ENCODE results near the gene IL1RAPL2.

The IL1RAPL2 gene

GRCh38 chrX:105647749-105648148 is 1081.8 kb downstream of the IL1RAPL2 start:
- H3K9me3 Mint-ChIP-seq = peaks cover 2% of the 10 kb centered on the region

GRCh38 chrX:105648732-105649131 is 1082.7 kb downstream of the IL1RAPL2 start:
- peaks cover 45% of the 10 kb centered on the region for H3K4me1 Mint-ChIP-seq
- peak overlapping the region in 2 of 3 experiments; percentile 50 to 58 for H3K27ac Mint-ChIP-seq
- TF ChIP-seq, protein P1, sequence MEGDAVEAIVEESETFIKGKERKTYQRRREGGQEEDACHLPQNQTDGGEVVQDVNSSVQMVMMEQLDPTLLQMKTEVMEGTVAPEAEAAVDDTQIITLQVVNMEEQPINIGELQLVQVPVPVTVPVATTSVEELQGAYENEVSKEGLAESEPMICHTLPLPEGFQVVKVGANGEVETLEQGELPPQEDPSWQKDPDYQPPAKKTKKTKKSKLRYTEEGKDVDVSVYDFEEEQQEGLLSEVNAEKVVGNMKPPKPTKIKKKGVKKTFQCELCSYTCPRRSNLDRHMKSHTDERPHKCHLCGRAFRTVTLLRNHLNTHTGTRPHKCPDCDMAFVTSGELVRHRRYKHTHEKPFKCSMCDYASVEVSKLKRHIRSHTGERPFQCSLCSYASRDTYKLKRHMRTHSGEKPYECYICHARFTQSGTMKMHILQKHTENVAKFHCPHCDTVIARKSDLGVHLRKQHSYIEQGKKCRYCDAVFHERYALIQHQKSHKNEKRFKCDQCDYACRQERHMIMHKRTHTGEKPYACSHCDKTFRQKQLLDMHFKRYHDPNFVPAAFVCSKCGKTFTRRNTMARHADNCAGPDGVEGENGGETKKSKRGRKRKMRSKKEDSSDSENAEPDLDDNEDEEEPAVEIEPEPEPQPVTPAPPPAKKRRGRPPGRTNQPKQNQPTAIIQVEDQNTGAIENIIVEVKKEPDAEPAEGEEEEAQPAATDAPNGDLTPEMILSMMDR (IDR thresholded peaks at IDR 0.05; ENCODE audit: unreplicated experiment in 3 of 3) = no peak
- no peaks in the 10 kb centered on the region for H3K27me3 Mint-ChIP-seq (ENCODE audit: low read depth)
- peaks cover 2% of the 10 kb centered on the region for H3K9me3 Mint-ChIP-seq
- no peaks in the 10 kb centered on the region for H3K36me3 Mint-ChIP-seq (ENCODE audit: low read depth)
- no peak overlapping the region for H3K4me3 Mint-ChIP-seq

More at GRCh38 chrX:105647749-105648148, 1081.8 kb downstream of the IL1RAPL2 start:
- H3K27ac Mint-ChIP-seq = peak overlapping the region in 2 of 3 experiments; percentile 35 to 41
- no peak overlapping the region for H3K4me3 Mint-ChIP-seq
- TF ChIP-seq, protein P1 (IDR thresholded peaks at IDR 0.05; ENCODE audit: unreplicated experiment in 3 of 3) = no peak
- H3K27me3 Mint-ChIP-seq (ENCODE audit: low read depth) = no peaks in the 10 kb centered on the region
- H3K36me3 Mint-ChIP-seq (ENCODE audit: low read depth) = no peaks in the 10 kb centered on the region
- H3K4me1 Mint-ChIP-seq = peaks cover 45% of the 10 kb centered on the region

- no peak overlapping the region for H3K4me3 Mint-ChIP-seq
- peaks cover 45% of the 10 kb centered on the region for H3K4me1 Mint-ChIP-seq
- TF ChIP-seq, protein P1 (IDR thresholded peaks at IDR 0.05; ENCODE audit: unreplicated experiment in 3 of 3) = no peak
- peaks cover 2% of the 10 kb centered on the region for H3K9me3 Mint-ChIP-seq
- H3K36me3 Mint-ChIP-seq (ENCODE audit: low read depth) = no peaks in the 10 kb centered on the region
- H3K27ac Mint-ChIP-seq = peak overlapping the region; percentile 7 to 90 (median 80)
- H3K27me3 Mint-ChIP-seq (ENCODE audit: low read depth) = no peaks in the 10 kb centered on the region
Measured at GRCh38 chrX:105650577-105650976, 1084.6 kb downstream of the IL1RAPL2 start.

GRCh38 chrX:105650986-105651385 is 1085.0 kb downstream of the IL1RAPL2 start:
- TF ChIP-seq, protein P1 (IDR thresholded peaks at IDR 0.05; ENCODE audit: unreplicated experiment in 3 of 3) = no peak
- H3K27ac Mint-ChIP-seq = peak overlapping the region; percentile 7 to 90 (median 80)
- H3K4me3 Mint-ChIP-seq = no peak overlapping the region
- peaks cover 2% of the 10 kb centered on the region for H3K9me3 Mint-ChIP-seq
- H3K27me3 Mint-ChIP-seq (ENCODE audit: low read depth) = no peaks in the 10 kb centered on the region
- H3K36me3 Mint-ChIP-seq (ENCODE audit: low read depth) = no peaks in the 10 kb centered on the region
- peaks cover 41% of the 10 kb centered on the region for H3K4me1 Mint-ChIP-seq

DNA sequence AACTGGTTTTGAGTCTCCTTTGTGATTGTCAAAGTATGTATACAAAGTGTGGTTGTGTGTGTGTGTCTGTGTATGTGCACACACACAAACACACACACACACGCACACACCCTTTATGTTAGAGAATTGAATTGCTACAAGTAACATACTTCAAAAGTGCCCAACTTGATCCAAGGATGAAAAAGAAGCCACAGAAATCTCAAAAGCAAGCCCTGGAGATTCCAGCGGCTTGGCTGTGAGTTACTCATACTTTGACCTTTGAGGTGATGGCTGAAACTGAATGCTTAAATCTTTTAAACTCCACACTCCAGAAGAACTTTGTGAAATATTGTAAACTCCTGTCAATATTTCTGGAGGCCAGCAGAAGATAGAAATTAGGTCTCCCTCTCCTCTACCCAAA is 1087.9 kb downstream of the IL1RAPL2 start:
- Mint-ChIP-seq H3K27me3 (ENCODE audit: low read depth) (no peaks in the 10 kb centered on the region), H3K4me3 (no peak overlapping the region), H3K9me3 (no peaks in the 10 kb centered on the region), H3K27ac (peak overlapping the region in 2 of 3 experiments; percentile 10 to 20), H3K36me3 (ENCODE audit: low read depth) (no peaks in the 10 kb centered on the region), H3K4me1 (peaks cover 17% of the 10 kb centered on the region)
- TF ChIP-seq, protein P1 (IDR thresholded peaks at IDR 0.05; ENCODE audit: unreplicated experiment in 3 of 3) = no peak

- H3K27ac Mint-ChIP-seq = no peak overlapping the region
- TF ChIP-seq, protein P1 (IDR thresholded peaks at IDR 0.05; ENCODE audit: unreplicated experiment in 3 of 3) = no peak
- no peaks in the 10 kb centered on the region for H3K4me1 Mint-ChIP-seq
- no peaks in the 10 kb centered on the region for H3K36me3 Mint-ChIP-seq (ENCODE audit: low read depth)
- no peaks in the 10 kb centered on the region for H3K27me3 Mint-ChIP-seq (ENCODE audit: low read depth)
- H3K9me3 Mint-ChIP-seq = peaks cover 3% of the 10 kb centered on the region
- H3K4me3 Mint-ChIP-seq = no peak overlapping the region
Measured at GRCh38 chrX:105658136-105658535, 1092.1 kb downstream of the IL1RAPL2 start.

Measured in nephron (organoid).